Measurements from ENCODE around the gene MAP2K5. TPM values are rescaled to one million over a fixed set of nuclear protein-coding genes. Genes with fewer than 3 reads are reported as not detected.

MAP2K5 gene
- total RNA-seq, 2 donors from 2014 or later, result 7.4 to 10.2 TPM

- TF ChIP-seq CTCF (IDR thresholded peaks at IDR 0.05), result no peak
- Histone ChIP-seq H3K36me3 (peaks cover 3% of the 10 kb centered on the region), H3K27ac (no peak overlapping the region), H3K4me1 (ENCODE audit: control insufficient read depth in 1 of 2, low read depth in 2 of 2) (no peaks in the 10 kb centered on the region), H3K27me3 (replicated peaks; ENCODE audit: insufficient read depth) (no peaks in the 10 kb centered on the region), H3K4me3 (no peak overlapping the region), H3K9me3 (no peaks in the 10 kb centered on the region)
- DNase-seq (ENCODE audit: low spot score) (no peak), ATAC-seq (ENCODE audit: insufficient number of reproducible peaks, low FRiP score, low read depth) (no peak)
Observed at GRCh38 chr15:67782691-67782991, 240.1 kb downstream of the MAP2K5 start.

GRCh38 chr15:67783303-67783702 is 240.8 kb downstream of the MAP2K5 start:
- Histone ChIP-seq H3K27ac (no peak overlapping the region), H3K4me1 (ENCODE audit: control insufficient read depth in 1 of 2, low read depth in 2 of 2) (no peaks in the 10 kb centered on the region), H3K36me3 (peaks cover 3% of the 10 kb centered on the region), H3K27me3 (replicated peaks; ENCODE audit: insufficient read depth) (no peaks in the 10 kb centered on the region), H3K4me3 (no peak overlapping the region), H3K9me3 (no peaks in the 10 kb centered on the region)
- DNase-seq (ENCODE audit: low spot score), result no peak
- no peak for TF ChIP-seq CTCF (IDR thresholded peaks at IDR 0.05)
- no peak for ATAC-seq (ENCODE audit: insufficient number of reproducible peaks, low FRiP score, low read depth)

- ATAC-seq (ENCODE audit: insufficient number of reproducible peaks, low FRiP score, low read depth) (no peak), DNase-seq (ENCODE audit: low spot score) (no peak)
- Histone ChIP-seq H3K4me3 (no peak overlapping the region), H3K4me1 (ENCODE audit: control insufficient read depth in 1 of 2, low read depth in 2 of 2) (no peaks in the 10 kb centered on the region), H3K27ac (no peak overlapping the region), H3K27me3 (replicated peaks; ENCODE audit: insufficient read depth) (no peaks in the 10 kb centered on the region), H3K9me3 (no peaks in the 10 kb centered on the region), H3K36me3 (peaks cover 3% of the 10 kb centered on the region)
- no peak for TF ChIP-seq CTCF (IDR thresholded peaks at IDR 0.05)
Observed at GRCh38 chr15:67784090-67784781, 241.7 kb downstream of the MAP2K5 start.

- no peak for ATAC-seq (ENCODE audit: insufficient number of reproducible peaks, low FRiP score, low read depth)
- H3K27ac ChIP-seq, result no peak overlapping the region
- H3K9me3 ChIP-seq, result no peaks in the 10 kb centered on the region
- H3K4me3 ChIP-seq, result no peak overlapping the region
- no peak for DNase-seq (ENCODE audit: low spot score)
- peaks cover 3% of the 10 kb centered on the region for H3K36me3 ChIP-seq
- no peaks in the 10 kb centered on the region for H3K27me3 ChIP-seq (replicated peaks; ENCODE audit: insufficient read depth)
- no peaks in the 10 kb centered on the region for H3K4me1 ChIP-seq (ENCODE audit: control insufficient read depth in 1 of 2, low read depth in 2 of 2)
- no peak for TF ChIP-seq CTCF (IDR thresholded peaks at IDR 0.05)
Observed at GRCh38 chr15:67784856-67785430, 242.4 kb downstream of the MAP2K5 start.

- Histone ChIP-seq H3K27me3 (replicated peaks; ENCODE audit: insufficient read depth) (no peaks in the 10 kb centered on the region), H3K4me3 (no peak overlapping the region), H3K36me3 (no peaks in the 10 kb centered on the region), H3K9me3 (no peaks in the 10 kb centered on the region), H3K27ac (no peak overlapping the region), H3K4me1 (ENCODE audit: control insufficient read depth in 1 of 2, low read depth in 2 of 2) (no peaks in the 10 kb centered on the region)
- DNase-seq (ENCODE audit: low spot score), result no peak
- no peak for ATAC-seq (ENCODE audit: insufficient number of reproducible peaks, low FRiP score, low read depth)
- TF ChIP-seq CTCF (IDR thresholded peaks at IDR 0.05), result no peak
Observed at GRCh38 chr15:67785431-67785830, 242.9 kb downstream of the MAP2K5 start.
